Measurements from ENCODE around the gene MAD1L1.

The MAD1L1 gene

GRCh38 chr7:2232766-2233520 lies at the start of gene MAD1L1 (continued):
- TF ChIP-seq ZNF148 (tag by site-specific recombination; IDR thresholded peaks at IDR 0.05; ENCODE audit: borderline replicate concordance) (no peak), ZNF624 (tag by site-specific recombination; IDR thresholded peaks at IDR 0.05) (no peak), ZNF223 (tag by site-specific recombination; IDR thresholded peaks at IDR 0.05) (no peak), ZNF777 (tag by site-specific recombination; IDR thresholded peaks at IDR 0.05; ENCODE audit: borderline replicate concordance) (no peak), ZNF530 (tag by site-specific recombination; IDR thresholded peaks at IDR 0.05; ENCODE audit: low read depth) (peak; percentile 99), ZSCAN30 (tag by site-specific recombination; IDR thresholded peaks at IDR 0.05) (no peak), ZNF140 (tag by site-specific recombination; IDR thresholded peaks at IDR 0.05) (no peak), ZNF391 (tag by site-specific recombination; IDR thresholded peaks at IDR 0.05; ENCODE audit: borderline replicate concordance, low read depth) (no peak), ZSCAN5A (tag by site-specific recombination; IDR thresholded peaks at IDR 0.05) (peak; percentile 25; the same call in 1 of the 2 replicates), ZEB2 (tag by site-specific recombination; IDR thresholded peaks at IDR 0.05) (peak; percentile 68), ZNF426 (tag by site-specific recombination; IDR thresholded peaks at IDR 0.05) (no peak), EGR2 (tag by site-specific recombination; IDR thresholded peaks at IDR 0.05; ENCODE audit: low read depth) (no peak), PRDM1 (tag by site-specific recombination; IDR thresholded peaks at IDR 0.05) (no peak), ZNF658 (tag by site-specific recombination; IDR thresholded peaks at IDR 0.05) (no peak), ZNF423 (tag by site-specific recombination; IDR thresholded peaks at IDR 0.05) (peak; percentile 93), OVOL3 (tag by site-specific recombination; IDR thresholded peaks at IDR 0.05) (no peak), ZFP3 (tag by site-specific recombination; IDR thresholded peaks at IDR 0.05; ENCODE audit: low read depth) (no peak), ZNF146 (tag by site-specific recombination; IDR thresholded peaks at IDR 0.05) (no peak), GLIS2 (tag by site-specific recombination; IDR thresholded peaks at IDR 0.05) (peak; percentile 99), ZFHX2 (tag by site-specific recombination; conservative IDR thresholded peaks at IDR 0.05) (no peak), HIC1 (tag by site-specific recombination; IDR thresholded peaks at IDR 0.05) (no peak)
- TF ChIP-seq, protein P1, sequence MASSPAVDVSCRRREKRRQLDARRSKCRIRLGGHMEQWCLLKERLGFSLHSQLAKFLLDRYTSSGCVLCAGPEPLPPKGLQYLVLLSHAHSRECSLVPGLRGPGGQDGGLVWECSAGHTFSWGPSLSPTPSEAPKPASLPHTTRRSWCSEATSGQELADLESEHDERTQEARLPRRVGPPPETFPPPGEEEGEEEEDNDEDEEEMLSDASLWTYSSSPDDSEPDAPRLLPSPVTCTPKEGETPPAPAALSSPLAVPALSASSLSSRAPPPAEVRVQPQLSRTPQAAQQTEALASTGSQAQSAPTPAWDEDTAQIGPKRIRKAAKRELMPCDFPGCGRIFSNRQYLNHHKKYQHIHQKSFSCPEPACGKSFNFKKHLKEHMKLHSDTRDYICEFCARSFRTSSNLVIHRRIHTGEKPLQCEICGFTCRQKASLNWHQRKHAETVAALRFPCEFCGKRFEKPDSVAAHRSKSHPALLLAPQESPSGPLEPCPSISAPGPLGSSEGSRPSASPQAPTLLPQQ (tag by site-specific recombination; IDR thresholded peaks at IDR 0.05) = peak; percentile 63; the same call in 1 of the 2 replicates
- TF ChIP-seq, protein P2, sequence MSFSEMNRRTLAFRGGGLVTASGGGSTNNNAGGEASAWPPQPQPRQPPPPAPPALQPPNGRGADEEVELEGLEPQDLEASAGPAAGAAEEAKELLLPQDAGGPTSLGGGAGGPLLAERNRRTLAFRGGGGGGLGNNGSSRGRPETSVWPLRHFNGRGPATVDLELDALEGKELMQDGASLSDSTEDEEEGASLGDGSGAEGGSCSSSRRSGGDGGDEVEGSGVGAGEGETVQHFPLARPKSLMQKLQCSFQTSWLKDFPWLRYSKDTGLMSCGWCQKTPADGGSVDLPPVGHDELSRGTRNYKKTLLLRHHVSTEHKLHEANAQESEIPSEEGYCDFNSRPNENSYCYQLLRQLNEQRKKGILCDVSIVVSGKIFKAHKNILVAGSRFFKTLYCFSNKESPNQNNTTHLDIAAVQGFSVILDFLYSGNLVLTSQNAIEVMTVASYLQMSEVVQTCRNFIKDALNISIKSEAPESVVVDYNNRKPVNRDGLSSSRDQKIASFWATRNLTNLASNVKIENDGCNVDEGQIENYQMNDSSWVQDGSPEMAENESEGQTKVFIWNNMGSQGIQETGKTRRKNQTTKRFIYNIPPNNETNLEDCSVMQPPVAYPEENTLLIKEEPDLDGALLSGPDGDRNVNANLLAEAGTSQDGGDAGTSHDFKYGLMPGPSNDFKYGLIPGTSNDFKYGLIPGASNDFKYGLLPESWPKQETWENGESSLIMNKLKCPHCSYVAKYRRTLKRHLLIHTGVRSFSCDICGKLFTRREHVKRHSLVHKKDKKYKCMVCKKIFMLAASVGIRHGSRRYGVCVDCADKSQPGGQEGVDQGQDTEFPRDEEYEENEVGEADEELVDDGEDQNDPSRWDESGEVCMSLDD (tag by site-specific recombination; IDR thresholded peaks at IDR 0.05) = no peak
- TF ChIP-seq, protein P3, sequence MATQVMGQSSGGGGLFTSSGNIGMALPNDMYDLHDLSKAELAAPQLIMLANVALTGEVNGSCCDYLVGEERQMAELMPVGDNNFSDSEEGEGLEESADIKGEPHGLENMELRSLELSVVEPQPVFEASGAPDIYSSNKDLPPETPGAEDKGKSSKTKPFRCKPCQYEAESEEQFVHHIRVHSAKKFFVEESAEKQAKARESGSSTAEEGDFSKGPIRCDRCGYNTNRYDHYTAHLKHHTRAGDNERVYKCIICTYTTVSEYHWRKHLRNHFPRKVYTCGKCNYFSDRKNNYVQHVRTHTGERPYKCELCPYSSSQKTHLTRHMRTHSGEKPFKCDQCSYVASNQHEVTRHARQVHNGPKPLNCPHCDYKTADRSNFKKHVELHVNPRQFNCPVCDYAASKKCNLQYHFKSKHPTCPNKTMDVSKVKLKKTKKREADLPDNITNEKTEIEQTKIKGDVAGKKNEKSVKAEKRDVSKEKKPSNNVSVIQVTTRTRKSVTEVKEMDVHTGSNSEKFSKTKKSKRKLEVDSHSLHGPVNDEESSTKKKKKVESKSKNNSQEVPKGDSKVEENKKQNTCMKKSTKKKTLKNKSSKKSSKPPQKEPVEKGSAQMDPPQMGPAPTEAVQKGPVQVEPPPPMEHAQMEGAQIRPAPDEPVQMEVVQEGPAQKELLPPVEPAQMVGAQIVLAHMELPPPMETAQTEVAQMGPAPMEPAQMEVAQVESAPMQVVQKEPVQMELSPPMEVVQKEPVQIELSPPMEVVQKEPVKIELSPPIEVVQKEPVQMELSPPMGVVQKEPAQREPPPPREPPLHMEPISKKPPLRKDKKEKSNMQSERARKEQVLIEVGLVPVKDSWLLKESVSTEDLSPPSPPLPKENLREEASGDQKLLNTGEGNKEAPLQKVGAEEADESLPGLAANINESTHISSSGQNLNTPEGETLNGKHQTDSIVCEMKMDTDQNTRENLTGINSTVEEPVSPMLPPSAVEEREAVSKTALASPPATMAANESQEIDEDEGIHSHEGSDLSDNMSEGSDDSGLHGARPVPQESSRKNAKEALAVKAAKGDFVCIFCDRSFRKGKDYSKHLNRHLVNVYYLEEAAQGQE (tag by site-specific recombination; IDR thresholded peaks at IDR 0.05) = no peak

All from HEK293 (cell line).